Thyroid gland (tissue), 4 donors: Measurements from ENCODE around the gene KCNMB2.

Source experiments
- CTCF ChIP-seq, 6 experiments: fragments of 200-600 bp in 3 of 6; fragments of 450-650 bp in 3 of 6; sonication (generic) in 3 of 6; IDR thresholded peaks; one replicate each; pipeline ENCODE4 v1.5.1; 2016 to 2019; ENCODE audit warnings: antibody characterized with exemption in 6 of 6, mild to moderate bottlenecking in 2 of 6, inconsistent platforms in 1 of 6, moderate library complexity in 1 of 6
- POLR2A ChIP-seq, 2 donors: fragments of 450-650 bp; IDR thresholded peaks; one replicate each; pipeline ENCODE4 v1.6.1; 2017; ENCODE audit warnings: antibody characterized with exemption in 2 of 2, mild to moderate bottlenecking in 2 of 2, moderate library complexity in 1 of 2

DNA sequence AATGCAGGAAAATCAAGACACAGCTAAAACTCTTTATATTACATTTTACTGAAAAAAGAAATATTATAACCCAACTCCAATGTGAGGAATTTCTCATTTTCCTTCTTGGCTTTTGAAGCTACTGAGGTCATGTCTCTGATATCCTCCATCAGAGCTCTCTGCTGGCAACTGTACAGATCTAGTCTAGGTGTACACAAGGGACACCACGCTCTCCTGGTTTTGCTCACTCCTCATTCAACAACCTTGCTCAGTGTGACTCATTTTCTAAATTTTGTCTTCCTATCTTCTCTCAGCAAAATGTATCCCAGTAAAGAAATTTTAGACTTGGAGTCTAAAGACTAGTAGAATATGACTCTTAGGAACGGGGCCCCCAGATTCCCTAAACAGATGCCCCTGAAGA is 144.3 kb downstream of the KCNMB2 start:
- TF ChIP-seq CTCF (IDR thresholded peaks at IDR 0.05) (no peak), POLR2A (IDR thresholded peaks at IDR 0.05) (no peak)
